ENCODE results near the gene SLC36A4.
"Not testable (repeated sequence)": the region's sequence is repeated elsewhere in the genome, so short reads cannot be mapped to it uniquely, and the experiment has no call there.

SLC36A4 gene

DNA sequence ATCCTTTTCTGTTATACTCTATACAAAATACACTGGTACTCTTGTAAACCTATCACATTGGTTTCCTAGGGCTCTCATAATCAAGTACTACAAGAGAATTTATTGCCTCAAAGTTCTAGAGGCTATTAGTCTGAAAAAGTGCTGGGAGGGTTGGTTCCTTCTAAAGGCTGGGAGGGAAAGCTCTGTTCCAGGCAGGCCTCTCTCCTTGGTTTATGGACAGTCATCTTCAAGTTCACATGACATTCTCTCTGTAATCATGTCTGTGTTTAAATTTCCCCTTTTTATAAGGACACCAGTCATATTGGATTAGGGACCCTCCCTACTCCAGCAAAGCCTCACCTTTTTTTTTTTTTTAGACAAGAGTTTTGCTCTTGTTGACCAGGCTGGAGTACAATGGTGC lies 9.1 kb downstream of the SLC36A4 start:
- CTCF ChIA-PET: no interaction called here
- POLR2A ChIA-PET (ENCODE audit: low non-redundant PET): no interaction called here
- H3K27ac ChIP-seq: no peak overlapping the region
- no peak for DNase-seq (ENCODE audit: low spot score)
- TF ChIP-seq, protein P1, sequence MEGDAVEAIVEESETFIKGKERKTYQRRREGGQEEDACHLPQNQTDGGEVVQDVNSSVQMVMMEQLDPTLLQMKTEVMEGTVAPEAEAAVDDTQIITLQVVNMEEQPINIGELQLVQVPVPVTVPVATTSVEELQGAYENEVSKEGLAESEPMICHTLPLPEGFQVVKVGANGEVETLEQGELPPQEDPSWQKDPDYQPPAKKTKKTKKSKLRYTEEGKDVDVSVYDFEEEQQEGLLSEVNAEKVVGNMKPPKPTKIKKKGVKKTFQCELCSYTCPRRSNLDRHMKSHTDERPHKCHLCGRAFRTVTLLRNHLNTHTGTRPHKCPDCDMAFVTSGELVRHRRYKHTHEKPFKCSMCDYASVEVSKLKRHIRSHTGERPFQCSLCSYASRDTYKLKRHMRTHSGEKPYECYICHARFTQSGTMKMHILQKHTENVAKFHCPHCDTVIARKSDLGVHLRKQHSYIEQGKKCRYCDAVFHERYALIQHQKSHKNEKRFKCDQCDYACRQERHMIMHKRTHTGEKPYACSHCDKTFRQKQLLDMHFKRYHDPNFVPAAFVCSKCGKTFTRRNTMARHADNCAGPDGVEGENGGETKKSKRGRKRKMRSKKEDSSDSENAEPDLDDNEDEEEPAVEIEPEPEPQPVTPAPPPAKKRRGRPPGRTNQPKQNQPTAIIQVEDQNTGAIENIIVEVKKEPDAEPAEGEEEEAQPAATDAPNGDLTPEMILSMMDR (conservative IDR thresholded peaks at IDR 0.05; ENCODE audit: low read depth): no peak

DNA sequence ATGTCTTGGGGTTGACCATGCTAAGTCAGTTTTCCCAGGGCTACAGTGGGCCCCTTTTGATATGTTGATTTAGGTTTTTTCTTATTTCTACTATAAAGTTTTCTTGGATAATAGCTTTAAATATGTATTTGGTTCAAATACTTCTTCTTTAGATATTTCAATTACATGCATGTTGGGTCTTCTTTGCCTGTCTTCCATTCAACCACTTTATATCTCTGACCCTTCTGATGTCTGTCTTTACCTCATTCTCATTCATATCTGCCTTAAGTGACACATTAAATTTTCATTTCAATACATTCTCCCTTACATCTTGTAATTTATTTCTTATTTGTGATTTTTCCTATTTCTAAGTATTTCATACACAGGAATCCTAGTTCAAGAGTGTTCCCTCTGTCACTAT lies 10.5 kb downstream of the SLC36A4 start:
- TF ChIP-seq, protein P1 (conservative IDR thresholded peaks at IDR 0.05; ENCODE audit: low read depth): no peak
- POLR2A ChIA-PET (ENCODE audit: low non-redundant PET): no interaction called here
- no peak overlapping the region for H3K27ac ChIP-seq
- no peak for DNase-seq (ENCODE audit: low spot score)
- CTCF ChIA-PET: no interaction called here

DNA sequence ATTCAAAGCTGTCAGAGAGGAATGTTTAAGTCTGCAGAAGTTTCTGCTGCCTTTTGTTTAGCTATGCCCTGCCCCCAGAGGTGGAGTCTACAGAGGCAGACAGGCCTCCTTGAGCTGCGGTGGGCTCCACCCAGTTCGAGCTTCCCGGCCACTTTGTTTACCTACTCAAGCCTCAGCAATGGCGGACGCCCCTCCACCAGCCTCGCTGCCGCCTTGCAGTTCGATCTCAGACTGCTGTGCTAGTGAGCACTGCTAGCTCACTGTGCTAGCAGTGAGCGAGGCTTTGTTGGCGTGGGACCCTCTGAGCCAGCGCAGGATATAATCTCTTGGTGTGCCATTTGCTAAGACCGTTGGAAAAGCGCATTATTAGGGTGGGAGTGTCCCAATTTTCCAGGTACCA lies 19.9 kb downstream of the SLC36A4 start:
- CTCF ChIA-PET; DNase-seq (ENCODE audit: low spot score); H3K27ac ChIP-seq; POLR2A ChIA-PET (ENCODE audit: low non-redundant PET): not testable (repeated sequence)

DNA sequence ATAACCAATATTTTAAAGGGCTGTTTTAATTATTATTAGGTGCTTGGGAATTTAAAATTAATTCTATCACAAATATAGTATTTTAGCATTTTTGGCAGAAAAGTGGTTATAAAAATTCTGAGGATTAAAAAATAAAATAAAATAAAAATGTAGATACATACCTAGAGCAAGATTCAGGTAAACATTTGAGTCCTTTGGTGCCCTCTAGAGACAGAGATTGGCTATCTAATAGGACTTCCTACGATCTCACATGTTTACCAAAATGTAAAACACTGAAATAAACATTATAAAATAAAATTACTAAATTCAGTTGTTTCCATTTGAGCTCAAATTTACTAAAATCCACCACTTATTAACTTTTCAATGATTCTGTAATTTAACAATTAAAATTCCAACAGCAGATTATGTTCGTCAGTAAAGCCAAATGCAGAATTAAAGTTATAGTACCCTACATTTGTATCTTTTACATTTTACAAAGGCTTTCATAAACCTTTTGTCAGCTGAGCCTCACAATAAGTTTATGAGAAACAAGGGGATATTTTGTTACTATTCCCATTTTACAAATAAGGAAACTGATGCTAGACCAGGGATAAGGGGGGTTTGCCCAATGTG lies 27.7 kb downstream of the SLC36A4 start:
- CTCF ChIA-PET: interaction anchor here (0.5 to 1.7 kb wide), 6 partner anchors 11 to 284 kb away, joined by 3 to 10 read pairs (median 4); no protein-coding TSS in a partner anchor
- POLR2A ChIA-PET (ENCODE audit: low non-redundant PET): no interaction called here
- TF ChIP-seq, protein P1 (conservative IDR thresholded peaks at IDR 0.05; ENCODE audit: low read depth): peak; percentile 45; the same call in 1 of the 2 replicates
- DNase-seq (ENCODE audit: low spot score): peak; percentile 9
- H3K27ac ChIP-seq: no peak overlapping the region

DNA sequence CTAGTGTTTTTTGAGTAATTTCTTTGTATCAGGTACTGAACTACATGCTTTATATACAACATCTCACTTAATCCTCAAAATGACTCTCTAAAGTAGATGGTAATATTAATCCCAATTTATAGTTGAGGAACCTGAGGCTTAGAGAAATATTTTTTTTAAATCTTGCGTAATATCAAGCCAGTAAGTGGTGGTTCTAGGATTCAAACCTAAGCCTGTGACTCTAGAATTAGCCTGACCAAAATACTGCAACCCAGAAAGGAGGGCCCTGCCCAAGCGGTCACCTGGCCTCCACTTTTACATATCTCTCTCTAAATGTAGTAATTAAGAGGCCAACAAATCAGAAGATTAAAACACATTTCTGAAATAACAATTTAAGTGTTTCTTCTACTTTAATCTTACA lies 28.6 kb downstream of the SLC36A4 start:
- no peak overlapping the region for H3K27ac ChIP-seq
- TF ChIP-seq, protein P1 (conservative IDR thresholded peaks at IDR 0.05; ENCODE audit: low read depth): no peak
- ChIA-PET POLR2A (ENCODE audit: low non-redundant PET) (no interaction called here), CTCF (interaction anchor here (0.5 to 1.7 kb wide), 6 partner anchors 10 to 436 kb away, joined by 3 to 10 read pairs (median 4); no protein-coding TSS in a partner anchor)
- no peak for DNase-seq (ENCODE audit: low spot score)

DNA sequence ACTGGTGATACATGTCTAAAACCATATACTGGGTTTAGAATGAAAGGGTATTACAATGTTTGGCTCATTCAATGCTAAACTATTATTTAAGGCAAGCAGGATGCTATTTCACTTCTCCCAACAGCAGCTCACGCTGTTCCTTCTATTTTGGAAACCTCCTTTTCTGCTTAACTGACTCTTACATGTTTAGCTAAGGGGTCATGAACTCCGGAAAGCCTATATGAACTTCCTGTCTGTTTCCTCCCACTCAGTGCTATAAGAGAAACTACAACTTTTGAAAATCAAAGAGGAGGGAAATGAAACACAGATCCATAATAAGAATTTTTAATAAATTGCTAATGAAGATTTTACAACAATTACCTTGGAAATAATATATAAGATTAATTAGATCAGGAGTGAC lies 30.9 kb downstream of the SLC36A4 start:
- TF ChIP-seq, protein P1 (conservative IDR thresholded peaks at IDR 0.05; ENCODE audit: low read depth): no peak
- CTCF ChIA-PET: interaction anchor here (0.9 kb wide), 1 partner anchor 225 kb away, joined by 4 read pairs; no protein-coding TSS in a partner anchor
- no peak for DNase-seq (ENCODE audit: low spot score)
- POLR2A ChIA-PET (ENCODE audit: low non-redundant PET): no interaction called here
- H3K27ac ChIP-seq: no peak overlapping the region

DNA sequence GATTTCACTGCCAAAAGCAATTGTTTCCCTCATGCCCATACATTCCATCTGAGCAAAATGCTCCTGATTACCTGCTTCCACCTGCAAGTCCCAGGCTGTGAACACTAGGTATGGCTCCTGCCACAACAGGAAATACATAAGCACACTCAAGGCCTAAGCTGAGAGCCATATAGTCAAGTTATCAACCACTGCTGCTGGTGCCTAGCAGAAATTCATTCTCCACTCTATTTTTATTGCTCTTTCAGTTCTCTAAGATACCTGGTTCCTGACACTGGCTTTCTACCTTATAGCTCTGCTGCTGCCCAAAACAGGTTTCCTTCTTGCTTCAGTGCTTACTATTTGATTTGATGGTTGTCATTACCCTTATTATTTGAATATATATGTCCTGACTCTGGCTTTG lies 31.6 kb downstream of the SLC36A4 start:
- DNase-seq (ENCODE audit: low spot score): no peak
- ChIA-PET POLR2A (ENCODE audit: low non-redundant PET) (no interaction called here), CTCF (interaction anchor here (0.7 kb wide), 1 partner anchor 8 kb away, joined by 4 read pairs; no protein-coding TSS in a partner anchor)
- H3K27ac ChIP-seq: no peak overlapping the region
- TF ChIP-seq, protein P1 (conservative IDR thresholded peaks at IDR 0.05; ENCODE audit: low read depth): no peak
